GDM1 (cell line): ENCODE data around the gene BCDIN3D.
"Not testable (repeated sequence)": the region's sequence is repeated elsewhere in the genome, so short reads cannot be mapped to it uniquely, and the experiment has no call there.

Source experiments
- DNase-seq: peaks from one replicate; lab custom pipeline; 2025; lab: John Stamatoyannopoulos, UW

BCDIN3D gene

DNA sequence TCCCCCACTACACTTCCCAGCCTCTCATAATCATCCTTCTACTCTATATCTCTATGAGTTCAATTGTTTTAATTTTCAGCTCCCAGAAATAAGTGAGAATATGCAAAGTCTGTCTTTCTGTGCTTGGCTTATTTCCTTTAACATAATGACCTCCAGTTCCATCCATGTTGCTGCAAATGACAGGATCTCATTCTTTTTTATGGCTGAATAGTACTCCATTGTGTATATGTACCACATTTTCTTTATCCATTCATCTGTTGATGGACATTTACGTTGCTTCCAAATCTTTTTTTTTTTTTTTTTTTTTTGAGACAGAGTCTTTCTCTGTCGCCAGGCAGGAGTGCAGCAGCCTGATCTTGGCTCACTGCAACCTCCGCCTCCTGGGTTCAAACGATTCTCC lies 13.0 kb upstream of the BCDIN3D start:
- DNase-seq: not testable (repeated sequence)

DNA sequence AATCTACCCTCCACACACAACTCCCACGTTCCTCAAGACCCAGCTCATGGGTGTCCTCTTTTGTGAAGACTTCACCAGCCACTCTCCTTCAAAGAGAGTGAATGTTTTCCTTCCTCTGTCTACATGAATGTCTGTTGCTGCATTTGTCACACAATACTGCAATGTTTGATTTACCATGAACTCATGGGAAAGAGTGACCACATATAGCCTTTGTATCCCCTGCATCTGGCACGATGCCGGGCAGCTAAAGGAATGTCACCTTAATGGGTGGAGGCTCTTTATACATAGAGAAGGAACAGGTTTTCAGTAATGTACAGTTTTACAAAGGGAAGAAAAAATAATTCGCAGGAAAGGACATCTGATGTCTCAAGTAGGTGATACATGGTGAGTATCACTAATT lies 12.1 kb upstream of the BCDIN3D start:
- DNase-seq: no peak

DNA sequence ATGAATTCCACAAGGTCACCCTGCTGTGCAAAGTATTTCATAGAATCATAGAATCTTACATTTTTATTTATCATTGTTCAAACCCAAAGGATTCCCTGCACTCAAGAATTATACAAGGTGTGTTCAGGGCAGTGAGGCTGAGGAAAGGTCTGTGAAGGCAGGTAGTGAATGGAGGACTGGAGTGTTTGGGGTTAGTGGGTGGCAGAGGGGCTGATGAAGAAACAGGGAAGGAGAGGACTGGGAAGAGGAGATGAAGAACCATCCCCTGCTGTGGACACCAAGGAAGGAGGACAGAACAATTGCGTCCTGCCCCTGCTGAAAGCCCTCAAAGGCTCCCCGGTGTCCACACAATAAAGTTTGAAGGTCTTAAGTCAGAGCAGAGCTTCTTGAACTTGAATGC lies 10.8 kb upstream of the BCDIN3D start:
- no peak for DNase-seq

DNA sequence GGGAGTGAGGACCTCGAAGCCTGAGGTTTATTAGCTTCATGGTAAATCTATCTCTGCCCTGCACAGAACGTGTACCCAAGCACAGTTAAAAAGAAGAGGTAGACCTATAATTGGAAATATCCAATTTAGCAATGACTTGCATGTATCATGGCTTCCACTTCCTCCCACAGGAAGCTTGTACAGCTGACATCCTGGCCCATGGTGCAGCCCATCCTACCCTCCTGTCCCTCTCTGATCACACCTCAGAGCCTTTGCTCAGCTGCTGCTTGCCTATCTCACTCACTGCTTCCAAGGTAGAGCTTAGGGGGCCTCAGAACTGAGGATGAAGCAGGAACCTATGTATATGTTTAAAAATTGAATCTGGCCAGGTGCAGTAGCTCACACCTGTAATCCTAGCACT lies 4.3 kb upstream of the BCDIN3D start:
- peak; percentile 16 for DNase-seq

DNA sequence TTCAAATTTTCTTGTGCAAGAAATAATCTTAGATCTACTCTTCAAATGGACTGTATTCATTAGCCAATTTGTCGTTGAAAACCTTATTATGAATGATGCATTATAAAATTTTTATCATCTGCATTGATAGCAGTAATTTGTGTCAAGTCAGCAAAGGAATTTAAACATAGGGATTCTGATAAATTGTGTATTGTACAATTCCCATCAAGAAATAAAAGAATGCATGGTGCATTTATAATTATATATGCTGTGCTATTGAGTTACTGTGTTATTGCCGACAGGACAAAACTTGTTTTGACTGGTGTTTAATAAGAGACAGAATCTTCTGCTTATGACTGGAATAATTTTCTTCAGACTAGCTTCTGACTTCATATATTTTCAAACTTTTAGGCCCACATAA lies 3.1 kb upstream of the BCDIN3D start:
- no peak for DNase-seq

DNA sequence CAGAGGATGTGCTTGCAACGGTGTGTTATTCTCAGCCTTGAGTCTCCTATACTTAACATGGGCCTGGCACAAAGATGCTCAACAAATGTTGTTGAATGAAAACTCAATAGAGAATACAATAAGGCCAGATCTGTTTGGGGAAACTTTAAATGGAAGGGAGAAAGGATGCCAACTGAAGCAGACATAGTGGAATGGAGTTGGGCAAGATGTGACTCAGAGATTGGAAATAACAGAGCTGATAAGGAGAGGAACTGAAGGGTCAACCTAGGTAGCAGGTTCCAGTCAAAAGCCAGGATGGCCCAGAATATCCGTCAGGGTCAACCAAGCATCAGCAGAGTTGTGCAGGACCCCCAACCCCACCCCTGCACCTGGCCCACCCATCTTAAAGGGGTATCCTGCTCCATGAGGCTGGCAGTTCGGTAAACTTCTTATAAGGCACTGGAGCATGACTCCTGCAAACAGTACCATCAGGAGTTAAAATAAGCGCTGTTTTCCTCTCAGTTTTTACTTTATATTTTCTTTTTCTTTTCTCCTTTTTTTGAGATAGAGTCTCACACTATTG lies 1.1 kb upstream of the BCDIN3D start:
- DNase-seq: no peak

DNA sequence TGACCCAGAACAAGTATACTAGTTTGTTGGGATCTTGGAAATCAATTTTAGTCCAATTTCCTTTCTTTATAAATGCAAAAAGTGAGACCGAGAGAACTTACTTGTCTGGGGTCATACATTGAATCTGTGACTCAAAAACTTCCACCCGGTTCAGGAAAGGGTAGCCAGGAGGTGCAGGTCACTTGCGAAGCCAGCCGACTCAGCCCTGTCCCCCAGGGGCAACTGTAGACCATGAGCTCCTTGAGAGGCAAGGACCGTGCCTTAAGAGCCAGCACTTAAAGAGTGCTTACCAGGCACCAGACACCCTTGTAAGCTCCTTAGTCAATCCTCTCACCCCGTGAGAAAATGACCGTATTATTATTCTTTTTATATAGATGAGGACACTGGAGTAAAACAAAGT lies 505 bp upstream of the BCDIN3D start:
- DNase-seq: no peak

DNA sequence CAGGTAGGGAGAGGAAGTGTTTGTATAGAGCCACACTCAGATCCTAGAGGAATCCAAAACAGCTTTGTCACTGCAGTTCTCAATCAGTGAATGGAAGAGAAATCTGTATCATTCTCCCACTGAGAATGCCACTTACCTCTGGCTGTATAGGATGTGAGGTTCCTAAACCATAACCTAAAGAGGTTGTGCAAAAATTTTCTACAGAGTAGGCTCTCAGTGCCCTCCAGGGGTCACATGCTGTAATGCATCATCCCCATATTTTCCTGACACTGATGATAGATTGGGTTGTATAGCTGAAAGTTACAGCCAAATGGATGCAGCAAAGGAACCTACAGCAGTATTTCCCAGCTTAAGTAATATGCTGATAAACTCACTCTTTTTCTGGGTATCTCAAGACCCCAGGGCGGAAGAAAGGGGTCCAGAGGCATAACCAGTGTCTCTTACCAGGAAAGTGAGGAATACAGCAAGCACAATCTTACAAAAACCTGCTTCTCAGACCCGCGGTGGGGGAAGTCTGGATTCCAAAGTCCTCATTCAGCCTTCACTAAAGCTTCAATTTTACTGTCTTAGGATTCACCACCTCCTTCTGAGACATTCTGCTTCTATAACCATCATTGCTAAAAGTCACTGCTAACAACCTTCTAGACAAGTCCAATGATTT lies 3.8 kb downstream of the BCDIN3D start:
- peak; percentile 19 for DNase-seq

DNA sequence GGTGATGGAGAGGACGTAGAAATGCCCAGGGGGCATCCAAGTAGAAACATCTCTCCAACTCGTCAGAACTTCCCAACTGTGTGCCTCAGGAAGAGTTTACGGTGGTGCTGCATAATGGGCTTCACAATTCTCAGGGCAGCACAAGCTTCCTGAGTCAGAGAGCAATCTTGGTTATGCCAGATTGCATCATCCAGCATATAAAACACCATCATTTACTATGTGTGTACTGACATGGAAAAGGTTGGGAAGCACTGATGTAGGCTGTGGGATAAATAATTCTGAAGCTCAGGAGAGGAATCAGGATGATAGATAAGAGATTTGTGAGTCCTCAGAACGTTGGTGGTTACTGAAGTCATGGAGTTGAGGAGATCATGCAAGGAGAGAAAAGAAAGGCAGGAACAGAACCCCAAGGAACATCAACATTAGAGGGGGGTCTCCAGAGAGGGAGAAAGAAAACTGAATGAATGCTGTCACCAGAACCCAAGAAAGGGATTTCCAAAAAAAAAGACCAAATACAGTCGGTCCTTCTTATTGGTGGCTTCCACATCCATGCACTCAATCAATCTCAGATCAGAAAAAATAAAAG lies 10.0 kb downstream of the BCDIN3D start:
- no peak for DNase-seq

DNA sequence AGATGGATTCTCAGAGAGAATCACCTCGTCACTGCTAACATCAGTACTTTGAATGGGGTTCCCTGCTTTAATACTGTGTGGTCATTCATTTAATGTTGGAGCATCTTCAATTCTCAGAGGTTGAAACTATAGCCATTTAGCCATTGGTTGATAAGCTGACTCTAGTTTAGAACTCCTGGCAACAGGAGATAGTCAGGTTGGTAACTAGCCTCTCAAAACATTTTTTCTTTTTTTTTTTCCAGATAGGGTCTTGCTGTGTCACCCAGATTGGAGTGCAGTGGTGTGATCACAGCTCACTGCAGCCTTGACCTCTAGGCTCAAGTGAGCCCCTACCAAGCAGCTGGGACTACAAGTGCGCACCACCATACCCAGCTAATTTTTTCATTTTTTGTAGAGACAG lies 11.2 kb downstream of the BCDIN3D start:
- no peak for DNase-seq

DNA sequence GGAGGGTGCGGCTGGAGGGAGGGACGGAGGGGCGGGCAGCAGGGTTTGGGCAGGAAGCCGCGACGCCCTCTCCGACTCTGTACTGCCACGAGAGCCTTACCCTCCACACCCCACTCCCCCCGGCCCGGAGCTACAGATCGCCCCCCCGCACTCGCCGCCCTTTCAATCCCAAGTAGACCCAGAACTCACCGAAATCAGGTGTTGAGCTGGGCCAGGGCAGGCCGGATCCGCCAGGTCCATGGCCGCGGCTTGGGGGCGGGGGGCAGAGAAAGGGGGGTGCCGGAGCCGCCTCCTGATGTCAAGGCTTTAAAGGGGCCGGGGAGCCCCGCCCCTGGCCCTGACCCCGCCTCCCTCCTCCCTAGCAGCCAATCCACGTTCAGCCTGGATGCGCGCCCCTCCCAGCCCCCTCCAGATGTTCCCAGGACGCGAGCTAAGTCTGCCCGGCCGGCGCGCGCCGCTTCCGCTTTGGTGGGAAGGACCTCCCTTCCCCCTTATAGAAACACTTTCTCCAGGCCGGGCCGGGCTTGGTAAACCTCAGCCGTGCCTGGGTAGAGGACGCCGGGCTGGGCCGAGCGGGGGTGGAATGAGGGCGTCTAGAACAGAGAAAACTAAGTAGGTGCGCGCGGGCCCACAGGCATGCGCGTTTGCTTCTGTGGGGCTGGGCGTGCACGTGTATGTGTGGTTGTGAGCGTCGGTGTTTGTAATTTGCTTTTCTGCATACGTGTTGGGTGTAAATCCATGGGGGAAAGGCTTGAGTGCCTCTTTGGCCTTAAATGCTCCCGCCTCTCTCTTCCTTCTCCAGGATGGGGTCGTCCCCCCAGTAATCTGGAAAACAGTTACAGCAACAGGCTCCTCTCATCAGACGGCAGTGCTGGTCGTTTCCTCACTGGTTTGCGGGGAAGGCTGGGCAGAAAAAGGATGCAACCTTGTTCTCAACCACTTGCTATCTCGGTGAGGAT lies 14.5 kb downstream of the BCDIN3D start, which contains the start of gene NCKAP5L:
Gene NCKAP5L, minus strand, starts transcription at position 281 of the 959 bp plus-strand sequence. CDS start 24,369 bp downstream, outside the sequence.
- DNase-seq: peak; percentile 94

DNA sequence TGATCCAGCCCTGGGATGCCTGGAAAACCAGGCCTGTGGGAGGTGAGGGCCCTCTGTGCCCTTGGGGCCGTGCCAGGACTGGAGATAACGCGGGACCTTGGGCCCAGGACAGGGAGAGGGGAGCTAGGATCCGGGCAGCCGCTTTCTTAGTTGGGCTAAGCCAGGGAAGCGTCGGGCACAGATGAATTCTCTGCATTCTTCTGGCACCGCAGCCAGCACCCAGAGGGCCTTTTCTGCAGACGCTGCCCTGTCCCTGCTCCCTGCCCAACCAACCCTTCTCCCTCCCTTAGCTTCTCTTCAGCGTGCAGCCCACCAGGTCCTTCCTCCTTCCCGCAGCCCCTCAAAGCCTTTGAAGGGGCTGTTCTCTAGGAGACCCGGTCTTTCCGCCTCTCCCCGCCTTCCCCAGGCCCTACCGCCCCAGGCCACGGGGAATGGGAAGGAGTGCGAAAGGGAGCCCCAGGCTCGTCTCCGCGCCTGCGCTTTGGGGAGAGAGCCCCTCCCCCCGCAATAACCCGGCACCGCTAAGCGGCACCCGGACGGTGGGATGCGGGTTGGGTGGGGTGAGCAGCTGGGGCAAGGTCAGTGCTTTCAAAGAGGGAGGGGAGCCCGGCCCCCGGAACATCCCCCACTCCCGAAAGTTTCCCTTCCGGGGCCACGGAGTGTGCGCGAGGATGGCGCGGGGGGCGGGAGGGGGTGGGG lies 15.4 kb downstream of the BCDIN3D start:
- peak; percentile 21 for DNase-seq

DNA sequence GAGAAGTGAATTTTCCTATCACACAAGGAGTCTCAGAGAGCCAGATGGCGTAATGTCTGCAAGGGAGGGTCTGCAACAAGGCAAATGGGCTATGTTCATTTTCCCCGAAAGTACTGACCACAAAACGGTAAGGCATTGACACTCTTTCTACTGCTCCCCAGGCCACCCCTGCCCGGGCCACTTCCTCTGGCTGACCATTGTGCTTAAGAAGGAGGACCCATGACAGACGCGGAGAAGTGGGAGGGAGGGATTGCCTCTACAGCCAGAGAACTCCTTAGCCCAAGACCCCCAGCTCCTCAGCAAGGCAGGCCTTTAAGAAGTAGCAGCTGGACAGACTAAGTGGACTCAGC lies 15.9 kb downstream of the BCDIN3D start:
- DNase-seq: no peak

DNA sequence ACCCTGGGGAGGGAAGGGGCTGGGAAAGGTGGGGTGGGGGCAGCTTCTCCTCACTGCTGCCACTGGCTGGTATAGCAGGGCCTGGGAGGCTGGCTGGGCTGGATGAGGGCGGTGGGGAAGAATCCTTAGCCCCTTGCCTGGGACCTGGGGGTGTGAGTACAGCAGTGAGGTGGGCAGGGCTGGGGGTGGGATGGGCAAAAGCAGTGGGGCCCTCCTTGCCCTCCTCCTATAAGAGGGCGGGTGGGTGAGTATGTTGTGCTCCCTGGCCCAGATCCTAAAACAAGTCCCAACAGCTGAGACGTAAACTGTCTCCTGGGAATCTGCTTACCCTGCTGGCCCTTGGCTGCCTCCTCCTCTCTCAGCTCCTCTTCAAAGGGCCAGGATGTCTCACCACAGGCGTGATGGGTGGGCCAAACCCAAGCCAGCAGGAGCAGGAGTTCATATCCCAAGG lies 16.9 kb downstream of the BCDIN3D start:
- no peak for DNase-seq

DNA sequence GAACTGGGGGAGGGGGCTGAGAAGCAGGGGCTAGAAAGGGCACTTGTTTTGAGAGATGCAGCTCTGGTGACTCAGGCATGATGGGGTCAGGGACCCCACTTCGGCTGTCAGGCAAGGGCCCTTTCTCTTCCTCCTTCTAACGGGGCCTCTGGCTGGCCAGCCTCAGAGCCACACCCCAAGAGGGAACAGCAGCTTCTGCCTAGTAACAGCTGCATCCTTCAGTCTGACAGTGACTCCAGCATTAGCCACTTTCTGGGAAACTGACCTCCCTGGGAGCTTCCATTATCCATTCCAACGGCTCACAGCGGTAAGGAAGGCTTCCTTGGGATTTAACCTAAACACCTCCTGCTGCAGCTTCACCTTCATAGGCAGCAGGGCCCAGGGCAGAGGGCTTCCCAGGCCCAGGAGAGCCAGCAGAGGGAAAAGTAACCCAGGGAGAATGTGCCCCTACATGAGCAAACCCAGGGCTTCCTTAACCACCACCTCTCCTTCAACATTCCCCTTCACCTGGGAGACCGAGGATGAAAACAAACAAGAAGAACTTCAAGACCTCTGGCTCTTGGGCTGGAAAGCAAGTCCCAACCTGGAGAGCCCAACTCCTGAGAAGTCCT lies 17.4 kb downstream of the BCDIN3D start:
- DNase-seq: peak; percentile 28

DNA sequence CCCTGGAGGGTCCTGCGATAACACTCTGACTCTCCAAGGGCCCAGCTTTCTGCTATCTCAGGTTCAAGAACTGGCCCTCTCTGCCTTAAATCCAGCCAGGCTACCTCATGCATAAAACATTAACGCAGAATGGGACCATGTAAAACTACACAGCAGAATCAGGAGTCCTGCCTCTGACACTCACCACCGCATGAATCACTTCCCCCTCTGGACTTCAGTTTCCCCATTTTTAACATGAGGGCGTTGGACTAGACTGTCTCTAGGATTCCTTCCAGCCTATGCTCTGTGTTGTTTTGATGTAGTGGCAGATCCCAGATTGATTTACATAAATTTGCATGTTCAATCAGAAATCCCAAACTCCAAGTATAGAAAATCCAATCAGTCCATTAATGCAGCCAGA lies 18.0 kb downstream of the BCDIN3D start:
- DNase-seq: peak; percentile 57

DNA sequence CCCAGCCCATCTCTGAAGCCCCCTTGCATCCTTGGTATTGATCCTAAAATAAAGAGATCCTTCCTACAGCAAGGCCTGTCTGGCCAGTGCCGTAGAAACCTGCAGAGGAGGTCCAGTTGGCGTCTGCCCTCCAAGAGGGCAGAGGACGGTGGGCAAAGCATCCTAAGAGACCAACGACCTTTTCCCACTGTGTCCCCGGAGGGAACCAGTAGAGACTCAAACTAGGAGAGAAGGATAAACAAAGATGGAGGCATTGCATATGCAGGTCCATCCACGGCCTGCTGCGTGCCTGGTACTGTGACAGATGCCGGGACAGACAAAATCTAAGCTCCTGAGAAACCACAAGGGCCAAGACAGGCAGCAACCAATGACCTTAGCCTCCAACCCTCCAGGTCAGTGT lies 18.5 kb downstream of the BCDIN3D start:
- DNase-seq: no peak

DNA sequence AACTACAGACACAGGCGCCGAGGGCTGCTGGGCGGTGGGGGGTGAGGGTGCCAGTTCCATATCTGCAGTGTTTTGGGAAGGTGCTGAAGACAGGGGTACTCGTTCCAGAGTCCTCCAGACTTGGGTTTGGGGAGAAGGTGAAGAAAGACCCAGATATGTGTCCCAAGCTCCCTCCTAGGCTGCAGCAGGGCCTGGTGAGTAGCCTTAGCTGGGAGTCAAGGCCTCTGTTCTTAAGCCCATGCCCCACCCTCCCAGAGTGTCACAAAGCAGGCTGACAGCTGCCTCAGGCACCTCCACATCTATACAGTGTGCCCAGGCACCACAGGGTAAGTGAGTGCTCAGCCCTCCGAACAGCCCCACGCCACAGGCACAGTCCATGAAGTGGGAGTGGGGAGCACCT lies 19.0 kb downstream of the BCDIN3D start:
- DNase-seq: no peak

DNA sequence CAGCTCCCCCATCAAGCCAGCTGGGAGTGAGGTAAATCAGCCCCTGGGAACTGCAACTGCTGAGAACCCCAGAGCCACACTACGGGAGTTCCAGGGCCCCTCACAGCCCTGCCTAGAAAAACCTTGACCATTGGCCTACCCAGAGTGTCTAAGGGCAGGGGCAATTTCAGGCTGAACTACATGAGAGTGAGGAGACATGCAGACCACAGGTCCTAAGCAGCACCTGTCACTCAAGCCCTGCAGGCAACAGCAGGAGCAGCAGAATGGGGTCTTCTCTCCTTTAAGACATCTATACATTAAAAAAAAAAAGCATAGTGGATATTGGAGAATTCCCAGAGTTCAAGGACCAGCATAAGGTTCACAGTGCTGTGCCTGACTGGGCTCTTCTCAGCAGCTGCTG lies 19.6 kb downstream of the BCDIN3D start:
- no peak for DNase-seq

DNA sequence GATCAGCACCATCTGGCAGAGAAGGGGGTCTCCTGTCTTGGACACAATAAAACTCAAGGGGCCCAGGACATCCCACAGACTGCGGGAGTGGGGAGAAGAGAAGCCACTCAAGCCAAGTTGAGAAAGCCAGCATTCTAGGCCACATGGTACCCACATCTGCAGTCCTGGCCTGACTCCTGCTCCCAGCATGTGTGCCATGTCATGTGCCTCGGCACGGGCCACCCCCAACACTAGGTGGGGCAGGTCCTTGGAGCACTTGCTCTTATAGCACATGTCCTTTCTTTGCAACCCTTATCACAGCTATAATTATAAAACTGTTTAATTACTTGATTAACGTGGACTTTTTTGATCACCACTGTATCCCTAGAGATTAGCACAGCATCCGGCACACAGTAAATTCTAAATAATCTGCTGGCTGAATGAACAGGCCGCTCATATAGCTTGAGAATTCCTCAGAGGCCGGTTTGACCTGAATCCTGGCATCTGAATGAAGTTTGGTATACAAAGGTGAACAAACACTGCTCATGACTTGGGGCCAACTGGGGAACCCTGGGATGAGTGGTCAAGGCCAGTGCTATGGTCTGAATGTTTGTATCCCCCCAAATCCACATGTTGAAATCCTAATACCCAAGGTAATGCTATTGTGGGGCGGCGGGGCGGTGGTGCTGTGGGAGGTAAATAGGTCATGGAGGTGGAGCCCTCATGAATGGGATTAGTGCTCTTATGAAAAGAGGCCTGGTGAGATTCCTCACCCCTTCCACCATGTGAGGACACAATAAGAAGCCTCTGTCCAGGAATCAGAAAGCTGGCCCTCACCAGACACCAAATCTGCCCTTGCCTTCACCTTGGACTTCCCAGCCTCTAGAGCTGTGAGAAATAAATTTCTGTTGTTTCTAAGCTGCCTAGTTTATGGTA lies 21.3 kb downstream of the BCDIN3D start:
- no peak for DNase-seq
